Sigmoid colon (tissue), 4 donors: ENCODE measurements around the gene MVB12B.

Experiments
- POLR2A ChIP-seq, 2 donors: fragments of 450-650 bp; IDR thresholded peaks; one replicate each; pipeline ENCODE4 v1.6.1; 2016; ENCODE audit warnings: antibody characterized with exemption in 2 of 2, mild to moderate bottlenecking in 2 of 2, moderate library complexity in 2 of 2
- POLR2AphosphoS5 ChIP-seq, 4 donors: sonication (generic); formaldehyde crosslinking; IDR thresholded peaks; one replicate each; pipeline ENCODE4 v1.6.1; 2017; ENCODE audit warnings: antibody characterized with exemption in 4 of 4
- TF ChIP-seq, protein P1 (sequence below), 4 experiments: fragments of 450-650 bp in 3 of 4; fragments of 200-600 bp in 1 of 4; IDR thresholded peaks; one replicate each; pipeline ENCODE4 v1.5.1; 2016 to 2019; ENCODE audit warnings: antibody characterized with exemption in 4 of 4, mild to moderate bottlenecking in 3 of 4, moderate library complexity in 2 of 4

DNA sequence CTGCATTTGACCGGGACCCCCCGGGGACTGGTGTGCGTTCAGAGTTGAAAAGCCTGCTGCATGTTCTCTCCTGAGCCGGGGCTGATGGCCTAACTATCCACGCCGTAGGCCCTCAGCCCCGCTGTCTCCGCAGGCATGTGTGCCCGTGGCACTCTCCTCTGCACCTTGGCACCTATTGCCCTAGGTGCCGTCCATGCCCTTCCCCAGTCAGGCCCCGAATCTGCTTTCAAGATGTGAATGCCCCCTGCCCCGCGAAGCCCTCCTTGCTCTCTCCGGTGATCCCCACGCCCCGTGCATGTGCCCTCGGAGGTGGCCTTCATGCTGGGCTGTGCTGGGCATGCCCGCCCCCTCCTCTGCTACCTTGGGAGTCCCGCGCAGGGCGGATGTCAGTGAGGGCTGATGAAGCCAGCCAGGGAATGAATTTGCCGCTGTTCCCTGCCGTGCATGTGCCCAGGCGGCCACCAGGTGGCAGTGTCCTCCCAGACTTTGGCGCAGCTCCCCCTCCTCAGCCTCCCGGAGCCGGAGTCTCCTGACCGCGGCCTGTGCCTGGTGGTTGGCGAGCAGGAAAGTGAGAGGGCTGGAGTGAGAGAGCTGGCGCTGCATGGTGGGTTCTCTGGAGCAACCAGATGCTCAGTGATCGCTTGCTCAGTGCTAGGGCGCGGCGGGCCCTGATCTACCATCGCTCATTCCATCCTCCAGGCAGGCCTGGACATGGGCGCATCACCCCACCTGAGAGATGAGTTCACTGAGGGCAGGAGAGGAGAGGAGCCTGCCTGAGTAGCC, 174.2 kb downstream of the MVB12B start:
- TF ChIP-seq, protein P1, sequence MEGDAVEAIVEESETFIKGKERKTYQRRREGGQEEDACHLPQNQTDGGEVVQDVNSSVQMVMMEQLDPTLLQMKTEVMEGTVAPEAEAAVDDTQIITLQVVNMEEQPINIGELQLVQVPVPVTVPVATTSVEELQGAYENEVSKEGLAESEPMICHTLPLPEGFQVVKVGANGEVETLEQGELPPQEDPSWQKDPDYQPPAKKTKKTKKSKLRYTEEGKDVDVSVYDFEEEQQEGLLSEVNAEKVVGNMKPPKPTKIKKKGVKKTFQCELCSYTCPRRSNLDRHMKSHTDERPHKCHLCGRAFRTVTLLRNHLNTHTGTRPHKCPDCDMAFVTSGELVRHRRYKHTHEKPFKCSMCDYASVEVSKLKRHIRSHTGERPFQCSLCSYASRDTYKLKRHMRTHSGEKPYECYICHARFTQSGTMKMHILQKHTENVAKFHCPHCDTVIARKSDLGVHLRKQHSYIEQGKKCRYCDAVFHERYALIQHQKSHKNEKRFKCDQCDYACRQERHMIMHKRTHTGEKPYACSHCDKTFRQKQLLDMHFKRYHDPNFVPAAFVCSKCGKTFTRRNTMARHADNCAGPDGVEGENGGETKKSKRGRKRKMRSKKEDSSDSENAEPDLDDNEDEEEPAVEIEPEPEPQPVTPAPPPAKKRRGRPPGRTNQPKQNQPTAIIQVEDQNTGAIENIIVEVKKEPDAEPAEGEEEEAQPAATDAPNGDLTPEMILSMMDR (IDR thresholded peaks at IDR 0.05), result peak; percentile 79 to 93 (median 85)
- TF ChIP-seq POLR2A (IDR thresholded peaks at IDR 0.05) (no peak), POLR2AphosphoS5 (IDR thresholded peaks at IDR 0.05) (peak in 1 of 4 donors; percentile 7)
